ENCODE measurements around the gene NUB1.

Gene NUB1

DNA sequence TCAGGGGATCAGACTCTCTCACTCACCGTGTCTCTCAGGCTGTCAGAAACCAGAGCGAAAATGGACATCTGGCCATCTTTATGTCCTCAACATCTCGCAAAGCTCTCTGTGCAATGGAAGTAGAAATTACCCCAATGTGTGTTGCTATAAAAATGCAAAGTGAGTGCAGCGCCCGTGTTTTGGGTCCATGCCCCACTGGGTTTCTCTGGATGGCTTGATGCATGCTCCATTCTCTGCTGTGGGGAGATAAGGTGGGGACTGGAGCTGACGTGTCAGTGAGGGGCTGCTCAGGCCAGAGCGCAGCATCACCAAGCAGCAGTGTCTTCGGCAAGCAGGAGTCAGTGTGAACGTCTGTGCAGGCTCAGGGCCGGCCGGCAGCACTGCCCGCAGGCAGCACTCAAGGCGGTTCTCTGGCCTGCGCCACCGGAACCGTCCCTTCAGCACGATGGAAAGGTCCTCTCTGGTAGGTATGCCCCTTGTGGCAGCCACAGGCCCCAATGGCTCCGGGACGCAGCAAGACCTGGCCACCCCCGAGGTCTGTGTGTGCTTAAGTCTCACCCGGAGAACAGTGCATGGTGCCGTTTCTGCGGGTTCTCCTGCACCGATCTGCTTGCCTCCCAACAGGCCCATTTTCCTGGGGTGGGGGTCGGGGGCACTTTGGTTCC lies 38.1 kb downstream of the NUB1 start:
- no peak for DNase-seq

DNA sequence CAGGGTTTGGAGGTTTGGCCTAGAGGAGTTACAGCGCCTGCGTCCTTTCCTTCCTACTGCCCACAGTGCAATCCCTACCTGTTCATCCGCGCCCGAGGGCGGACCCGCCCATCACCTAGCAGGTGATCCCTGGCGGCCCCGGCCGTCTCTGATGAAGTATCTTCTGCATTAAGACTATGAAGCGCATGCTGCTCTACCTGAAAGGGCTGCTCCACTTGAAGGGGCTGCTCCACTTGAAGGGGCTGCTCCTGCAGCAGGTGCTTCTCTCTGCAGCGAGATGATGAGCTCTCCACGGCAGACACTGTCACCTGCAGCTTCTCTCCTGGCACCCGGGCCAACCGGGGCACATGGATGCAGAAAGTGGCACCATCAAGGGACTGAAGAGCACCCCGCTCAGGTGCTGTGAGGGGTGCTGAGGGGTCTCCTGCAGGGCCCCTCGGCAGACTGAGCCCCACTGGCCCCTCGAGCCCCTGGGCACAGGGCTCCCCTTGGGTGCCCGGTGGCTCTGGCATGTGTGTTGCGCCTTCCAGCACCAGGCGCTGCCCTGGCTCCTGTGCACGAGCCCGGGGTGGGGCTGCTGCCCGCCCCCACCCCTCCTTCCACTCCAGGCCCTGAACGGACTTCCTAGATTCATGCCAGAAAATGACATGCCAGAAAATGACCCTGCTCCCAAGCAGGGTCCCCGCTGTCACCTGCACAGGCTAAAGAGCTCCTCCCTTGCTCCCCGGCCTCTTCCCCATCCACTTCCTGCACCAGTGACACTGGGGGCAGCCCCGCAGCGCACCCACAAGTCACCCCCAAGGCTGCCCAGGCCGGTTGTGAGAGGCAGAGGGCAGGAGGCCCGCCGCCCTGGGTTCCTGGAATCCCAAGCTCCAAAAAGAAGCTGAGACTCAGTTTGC lies 38.8 kb downstream of the NUB1 start:
- DNase-seq: no peak

DNA sequence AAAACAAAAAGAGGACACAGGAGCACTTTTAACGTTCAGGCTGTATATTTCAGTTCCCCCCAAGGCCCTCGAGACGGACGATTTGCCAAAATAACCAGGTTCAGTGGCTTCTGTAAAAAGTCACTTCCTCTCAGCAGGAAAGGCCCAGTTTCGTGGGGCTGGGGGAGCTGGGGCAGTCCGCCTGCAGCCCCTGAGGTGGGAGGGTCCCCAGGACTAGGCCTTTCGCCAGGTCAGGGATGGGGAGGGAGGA lies 39.4 kb downstream of the NUB1 start:
- peak in 2 of 6 experiments; percentile 25 to 28 for DNase-seq

DNA sequence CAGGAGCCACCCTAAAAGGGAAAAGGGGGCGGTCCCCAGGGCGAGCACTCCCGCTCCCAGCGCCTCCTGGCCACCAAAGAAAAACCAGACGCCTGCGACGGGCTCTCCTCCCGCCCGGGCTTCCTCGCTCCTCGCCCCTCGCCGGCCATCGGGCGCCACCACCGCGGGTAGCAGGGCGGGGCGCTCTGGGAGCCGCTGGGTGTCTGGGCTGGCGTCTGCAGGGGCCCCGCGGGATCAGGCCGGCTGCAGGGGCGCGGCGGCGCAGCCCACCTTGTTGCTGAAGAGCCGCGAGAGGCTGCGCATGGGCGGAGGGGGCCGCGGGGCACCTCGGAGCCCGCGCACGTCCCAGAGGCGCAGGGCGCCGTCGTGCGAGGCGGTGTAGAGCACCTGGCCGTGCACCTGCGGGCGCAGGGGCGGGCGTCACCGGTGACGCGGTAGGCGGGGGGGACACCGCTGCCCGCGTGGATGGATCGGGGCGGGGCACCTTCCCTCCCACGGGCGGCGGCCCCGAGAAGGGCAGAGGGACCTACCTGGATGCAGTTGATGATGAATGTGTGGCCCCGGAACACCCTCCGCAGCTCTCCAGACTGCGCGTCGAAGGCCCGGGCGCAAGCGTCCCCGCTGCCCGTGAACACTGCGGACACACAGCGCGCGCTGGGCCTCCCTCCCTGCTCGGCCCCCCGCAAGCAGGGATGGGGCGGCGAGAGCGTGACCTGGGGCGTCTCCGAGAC lies 39.9 kb downstream of the NUB1 start:
- peak; percentile 42 to 60 (median 52) for DNase-seq

DNA sequence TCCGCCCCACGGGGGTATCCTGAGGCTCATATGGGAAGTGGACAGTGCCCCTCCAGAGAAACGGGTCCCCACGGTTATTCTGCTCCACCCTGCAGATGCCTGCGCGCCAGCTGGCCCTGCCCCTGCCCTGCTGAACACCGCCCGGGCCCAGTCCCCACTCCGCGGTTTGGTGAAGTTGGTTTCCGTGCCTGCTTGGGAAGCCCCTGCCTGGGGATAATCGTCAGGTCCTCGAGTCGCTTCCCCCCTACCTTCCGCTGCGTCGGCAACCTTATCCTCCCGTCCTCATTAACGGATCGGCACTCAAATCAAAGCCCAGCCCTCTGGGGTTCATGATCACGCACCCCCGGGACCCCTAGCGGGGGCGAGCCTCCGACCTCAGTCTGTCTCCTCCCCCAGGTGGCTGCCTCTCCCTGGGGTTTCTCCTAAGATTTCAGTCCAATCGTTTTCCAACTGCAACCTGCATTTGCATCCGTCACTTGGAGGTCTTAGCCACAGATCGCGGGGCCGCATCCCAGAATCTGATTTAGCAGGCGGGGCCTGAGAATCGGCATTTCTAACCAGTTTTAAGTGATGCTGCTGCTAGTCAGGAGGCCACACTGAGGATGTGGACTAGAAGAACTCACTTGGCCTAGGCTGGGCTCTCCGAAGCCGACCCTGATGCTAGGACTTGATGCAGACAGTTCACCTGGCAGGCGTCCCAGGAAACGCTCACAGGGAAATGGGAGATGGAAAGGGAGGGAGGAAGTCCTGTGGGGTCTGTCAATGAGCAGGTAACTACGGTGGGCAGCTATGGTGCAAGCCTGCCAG lies 40.7 kb downstream of the NUB1 start:
- DNase-seq: peak in 5 of 6 experiments; percentile 17 to 57 (median 34)

- no peak for DNase-seq
These were observed 42.2 kb downstream of the NUB1 start for GRCh38 chr7:151383638-151384351.

DNA sequence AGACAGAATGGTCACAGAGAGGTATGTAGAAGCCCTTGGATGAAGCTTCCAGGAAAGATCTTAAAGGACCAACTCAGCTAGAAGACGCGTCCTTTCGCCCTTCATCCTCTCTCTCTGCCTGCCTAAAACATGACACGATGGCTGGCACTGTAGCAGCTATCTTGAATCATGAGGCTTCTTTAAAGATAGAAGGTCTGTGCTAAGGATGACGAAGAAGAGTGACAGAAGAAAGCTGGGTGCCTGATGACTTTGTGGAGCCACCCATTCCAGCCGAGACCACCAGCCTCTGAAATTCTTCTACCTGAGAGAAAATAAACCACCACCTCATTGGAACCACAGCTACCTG lies 42.7 kb downstream of the NUB1 start:
- no peak for DNase-seq

GRCh38 chr7:151384776-151385625 lies 43.4 kb downstream of the NUB1 start:
- DNase-seq: no peak

DNA sequence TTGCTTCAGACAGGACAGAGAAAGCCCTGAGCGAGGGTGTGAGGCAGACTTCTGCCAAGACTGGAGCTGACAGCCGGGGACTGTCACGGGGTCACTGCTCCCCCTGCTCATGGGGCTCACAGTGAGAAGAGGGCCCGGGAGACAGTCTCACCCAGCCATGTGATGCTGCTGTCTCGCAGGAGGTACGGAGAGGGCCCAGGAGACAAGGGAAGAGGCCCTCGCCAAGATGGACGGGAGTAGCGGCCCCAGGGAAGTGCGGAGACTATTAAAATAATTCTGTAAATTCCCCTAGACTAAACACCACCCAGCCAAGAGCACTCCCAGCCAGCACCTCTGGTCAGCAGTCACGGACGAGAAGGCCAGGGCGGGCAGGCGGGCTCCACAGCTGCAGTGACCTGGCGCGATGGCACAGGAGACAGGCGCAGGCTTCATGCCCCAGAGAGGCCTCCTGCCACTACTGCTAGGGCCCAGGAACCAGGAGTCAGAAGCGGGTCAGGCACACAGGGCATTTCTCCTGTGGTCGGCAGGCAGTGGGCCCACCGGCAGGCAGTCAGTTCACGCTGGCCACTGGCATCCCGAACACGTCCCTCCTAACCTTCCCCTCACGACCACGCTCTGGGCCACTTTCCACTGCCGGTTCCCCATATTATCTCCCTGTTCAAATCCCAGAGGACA lies 44.2 kb downstream of the NUB1 start:
- DNase-seq: no peak

- no peak for DNase-seq
These were observed 44.9 kb downstream of the NUB1 start for GRCh38 chr7:151386301-151387160.

- DNase-seq: no peak
These were observed 45.8 kb downstream of the NUB1 start for GRCh38 chr7:151387161-151388006.

DNA sequence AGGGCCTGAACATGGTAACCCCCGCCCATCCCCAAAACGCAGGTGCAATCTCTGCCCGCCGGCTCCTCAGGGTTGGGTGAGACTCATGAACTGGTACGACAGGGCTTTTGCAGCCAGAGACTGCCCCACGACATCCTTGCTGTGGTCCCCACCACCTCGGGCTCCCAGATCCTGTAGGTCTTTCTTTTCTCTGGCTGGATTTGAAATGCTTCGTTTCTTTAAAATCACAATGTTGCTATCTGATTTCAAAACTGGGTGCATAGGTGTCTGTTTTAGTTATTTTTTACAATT lies 46.3 kb downstream of the NUB1 start:
- no peak for DNase-seq

GRCh38 chr7:151388430-151388829 lies 46.8 kb downstream of the NUB1 start:
- DNase-seq: no peak

GRCh38 chr7:151389096-151389767 lies 47.6 kb downstream of the NUB1 start:
- DNase-seq: no peak

DNA sequence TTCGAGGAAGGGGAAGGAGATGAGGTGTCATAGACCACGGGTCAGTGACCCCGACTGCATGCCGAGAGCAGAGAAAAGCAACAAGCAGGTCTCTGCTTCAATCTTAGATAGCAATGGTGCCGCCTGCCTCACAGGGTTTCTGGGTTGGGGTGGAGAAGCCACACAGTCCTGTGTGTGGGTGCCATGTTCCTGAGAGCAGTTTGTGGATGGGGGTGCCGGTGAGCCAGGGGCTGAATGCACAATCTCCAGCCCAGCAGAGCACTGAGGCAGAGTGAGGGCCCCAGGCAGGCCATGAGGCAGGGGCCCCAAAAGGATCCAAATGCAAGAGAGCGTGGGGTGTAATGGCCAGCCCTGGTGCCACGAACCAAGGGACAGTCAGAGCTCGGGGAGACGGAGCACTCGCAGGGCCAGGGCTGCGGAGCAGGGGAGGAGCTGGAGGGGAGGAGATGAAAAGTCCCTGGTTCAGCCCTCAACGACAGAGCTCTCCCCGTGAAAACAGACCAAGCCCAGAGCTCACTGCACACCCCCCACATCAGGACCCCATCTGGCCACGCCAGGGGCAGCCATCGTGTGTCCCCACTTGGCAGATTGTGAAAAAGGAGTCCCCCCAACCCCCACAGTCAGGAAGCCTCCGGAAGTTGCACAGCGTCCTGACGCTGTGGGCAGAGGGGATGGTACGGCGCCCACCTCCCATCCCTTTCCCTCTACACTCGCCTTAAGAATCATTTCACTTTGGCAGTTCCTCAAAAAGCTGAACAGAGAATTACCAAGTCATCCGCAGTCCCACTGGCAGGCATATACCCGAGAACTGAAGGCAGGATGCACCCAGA lies 48.4 kb downstream of the NUB1 start:
- DNase-seq: no peak

DNA sequence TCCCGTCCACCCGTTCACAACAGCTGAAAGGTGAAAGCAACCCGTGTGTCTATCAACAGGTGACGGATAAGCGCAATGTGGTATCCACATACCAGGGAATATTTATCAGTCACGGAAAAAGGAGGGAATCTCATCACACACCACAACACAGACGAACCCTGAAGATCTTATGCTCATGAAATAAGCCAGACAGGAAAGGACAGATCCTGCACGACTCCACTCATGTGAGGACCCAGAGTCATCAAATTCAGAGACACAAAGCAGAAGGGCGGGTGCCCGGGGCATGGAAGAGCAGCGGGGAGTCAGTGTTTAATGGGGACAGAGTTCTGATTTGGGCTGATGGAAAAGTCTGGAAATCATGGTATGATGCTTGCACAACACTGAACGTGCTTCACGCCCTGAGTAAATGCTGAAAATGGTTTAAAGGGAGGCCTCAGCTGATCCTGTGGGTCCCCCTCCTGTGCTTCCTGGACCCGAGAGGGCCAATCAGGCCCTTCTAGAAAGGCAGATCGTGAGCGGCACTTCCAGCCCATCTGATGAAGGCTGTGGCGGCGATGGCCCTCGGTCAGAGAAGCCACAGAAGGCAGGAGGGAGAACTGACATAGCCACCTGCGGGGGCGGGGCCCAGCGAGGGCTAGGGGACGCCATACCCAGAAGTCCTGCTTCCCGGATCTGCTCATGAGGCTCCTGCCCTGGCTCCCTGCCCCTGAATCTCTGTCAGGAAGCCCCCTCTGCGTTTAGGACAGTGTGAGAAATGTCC lies 49.2 kb downstream of the NUB1 start:
- DNase-seq: no peak

GRCh38 chr7:151391358-151391730 lies 49.7 kb downstream of the NUB1 start:
- no peak for DNase-seq
